Right lobe of liver (tissue), 4 donors: ENCODE measurements around the gene CYP21A2.
"Not testable (repeated sequence)": the region's sequence is repeated elsewhere in the genome, so short reads cannot be mapped to it uniquely, and the experiment has no call there.

ENCODE experiments used
- POLR2A ChIP-seq: fragments of 450-650 bp; IDR thresholded peaks from one replicate; pipeline ENCODE4 v1.6.1; 2017; ENCODE audit warnings: antibody characterized with exemption, mild to moderate bottlenecking
- TF ChIP-seq, protein P1 (sequence below), 4 donors: fragments of 200-600 bp in 3 of 4; fragments of 450-650 bp in 1 of 4; IDR thresholded peaks; one replicate each; pipeline versions ENCODE4 v1.5.1 to v1.8.0; 2016 to 2022; ENCODE audit warnings: antibody characterized with exemption in 4 of 4, mild to moderate bottlenecking in 2 of 4
- donor health status: DM: no; HTN: no; CAD: no.
- donor health status: DM: no; HTN: no; CAD: no.
- donor health status: DM: no; HTN: yes; CAD: no.

DNA sequence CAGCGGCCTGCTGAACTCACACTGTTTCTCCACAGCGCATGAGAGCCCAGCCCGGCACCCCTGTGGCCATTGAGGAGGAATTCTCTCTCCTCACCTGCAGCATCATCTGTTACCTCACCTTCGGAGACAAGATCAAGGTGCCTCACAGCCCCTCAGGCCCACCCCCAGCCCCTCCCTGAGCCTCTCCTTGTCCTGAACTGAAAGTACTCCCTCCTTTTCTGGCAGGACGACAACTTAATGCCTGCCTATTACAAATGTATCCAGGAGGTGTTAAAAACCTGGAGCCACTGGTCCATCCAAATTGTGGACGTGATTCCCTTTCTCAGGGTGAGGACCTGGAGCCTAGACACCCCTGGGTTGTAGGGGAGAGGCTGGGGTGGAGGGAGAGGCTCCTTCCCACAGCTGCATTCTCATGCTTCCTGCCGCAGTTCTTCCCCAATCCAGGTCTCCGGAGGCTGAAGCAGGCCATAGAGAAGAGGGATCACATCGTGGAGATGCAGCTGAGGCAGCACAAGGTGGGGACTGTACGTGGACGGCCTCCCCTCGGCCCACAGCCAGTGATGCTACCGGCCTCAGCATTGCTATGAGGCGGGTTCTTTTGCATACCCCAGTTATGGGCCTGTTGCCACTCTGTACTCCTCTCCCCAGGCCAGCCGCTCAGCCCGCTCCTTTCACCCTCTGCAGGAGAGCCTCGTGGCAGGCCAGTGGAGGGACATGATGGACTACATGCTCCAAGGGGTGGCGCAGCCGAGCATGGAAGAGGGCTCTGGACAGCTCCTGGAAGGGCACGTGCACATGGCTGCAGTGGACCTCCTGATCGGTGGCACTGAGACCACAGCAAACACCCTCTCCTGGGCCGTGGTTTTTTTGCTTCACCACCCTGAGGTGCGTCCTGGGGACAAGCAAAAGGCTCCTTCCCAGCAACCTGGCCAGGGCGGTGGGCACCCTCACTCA is 1.4 kb downstream of the CYP21A2 start:
- TF ChIP-seq, protein P1, sequence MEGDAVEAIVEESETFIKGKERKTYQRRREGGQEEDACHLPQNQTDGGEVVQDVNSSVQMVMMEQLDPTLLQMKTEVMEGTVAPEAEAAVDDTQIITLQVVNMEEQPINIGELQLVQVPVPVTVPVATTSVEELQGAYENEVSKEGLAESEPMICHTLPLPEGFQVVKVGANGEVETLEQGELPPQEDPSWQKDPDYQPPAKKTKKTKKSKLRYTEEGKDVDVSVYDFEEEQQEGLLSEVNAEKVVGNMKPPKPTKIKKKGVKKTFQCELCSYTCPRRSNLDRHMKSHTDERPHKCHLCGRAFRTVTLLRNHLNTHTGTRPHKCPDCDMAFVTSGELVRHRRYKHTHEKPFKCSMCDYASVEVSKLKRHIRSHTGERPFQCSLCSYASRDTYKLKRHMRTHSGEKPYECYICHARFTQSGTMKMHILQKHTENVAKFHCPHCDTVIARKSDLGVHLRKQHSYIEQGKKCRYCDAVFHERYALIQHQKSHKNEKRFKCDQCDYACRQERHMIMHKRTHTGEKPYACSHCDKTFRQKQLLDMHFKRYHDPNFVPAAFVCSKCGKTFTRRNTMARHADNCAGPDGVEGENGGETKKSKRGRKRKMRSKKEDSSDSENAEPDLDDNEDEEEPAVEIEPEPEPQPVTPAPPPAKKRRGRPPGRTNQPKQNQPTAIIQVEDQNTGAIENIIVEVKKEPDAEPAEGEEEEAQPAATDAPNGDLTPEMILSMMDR (IDR thresholded peaks at IDR 0.05) = not testable (repeated sequence)
- not testable (repeated sequence) for TF ChIP-seq POLR2A
